Measurements from ENCODE around the gene POLR2F.

Gene POLR2F

DNA sequence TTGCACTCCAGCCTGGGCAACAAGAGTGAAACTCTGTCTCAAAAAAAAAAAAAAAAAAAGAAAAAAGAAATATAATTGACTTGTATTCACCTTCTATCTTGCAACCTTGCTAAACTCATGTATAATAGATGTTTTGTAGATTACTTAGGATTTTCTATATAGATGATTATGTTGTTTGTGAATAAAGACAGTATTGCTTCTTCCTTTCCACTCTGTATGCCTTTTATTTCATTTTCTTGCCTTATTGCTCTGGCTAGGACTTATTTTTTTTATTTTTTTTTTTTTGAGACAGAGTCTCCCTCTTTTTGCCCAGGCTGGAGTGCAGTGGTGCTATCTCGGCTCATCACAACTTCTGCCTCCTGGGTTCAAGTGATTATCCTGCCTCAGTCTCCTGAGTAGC, 60.6 kb downstream of the POLR2F start:
- no peaks in the 10 kb centered on the region for H3K9me3 ChIP-seq (ENCODE audit: control insufficient read depth, insufficient read depth, low read length)
- no peak overlapping the region for H3K27ac ChIP-seq (ENCODE audit: low read depth, low read length)
- no peak overlapping the region for H3K4me3 ChIP-seq (ENCODE audit: low read depth, low read length)
- H3K9ac ChIP-seq (ENCODE audit: low read depth, low read length): no peak overlapping the region
- no peaks in the 10 kb centered on the region for H3K4me1 ChIP-seq (ENCODE audit: control insufficient read depth, insufficient read depth, low read length)
- H3K27me3 ChIP-seq (ENCODE audit: control insufficient read depth, insufficient read depth, low read length): no peaks in the 10 kb centered on the region
- H3K36me3 ChIP-seq (ENCODE audit: control insufficient read depth, insufficient read depth, low read length): no peaks in the 10 kb centered on the region

DNA sequence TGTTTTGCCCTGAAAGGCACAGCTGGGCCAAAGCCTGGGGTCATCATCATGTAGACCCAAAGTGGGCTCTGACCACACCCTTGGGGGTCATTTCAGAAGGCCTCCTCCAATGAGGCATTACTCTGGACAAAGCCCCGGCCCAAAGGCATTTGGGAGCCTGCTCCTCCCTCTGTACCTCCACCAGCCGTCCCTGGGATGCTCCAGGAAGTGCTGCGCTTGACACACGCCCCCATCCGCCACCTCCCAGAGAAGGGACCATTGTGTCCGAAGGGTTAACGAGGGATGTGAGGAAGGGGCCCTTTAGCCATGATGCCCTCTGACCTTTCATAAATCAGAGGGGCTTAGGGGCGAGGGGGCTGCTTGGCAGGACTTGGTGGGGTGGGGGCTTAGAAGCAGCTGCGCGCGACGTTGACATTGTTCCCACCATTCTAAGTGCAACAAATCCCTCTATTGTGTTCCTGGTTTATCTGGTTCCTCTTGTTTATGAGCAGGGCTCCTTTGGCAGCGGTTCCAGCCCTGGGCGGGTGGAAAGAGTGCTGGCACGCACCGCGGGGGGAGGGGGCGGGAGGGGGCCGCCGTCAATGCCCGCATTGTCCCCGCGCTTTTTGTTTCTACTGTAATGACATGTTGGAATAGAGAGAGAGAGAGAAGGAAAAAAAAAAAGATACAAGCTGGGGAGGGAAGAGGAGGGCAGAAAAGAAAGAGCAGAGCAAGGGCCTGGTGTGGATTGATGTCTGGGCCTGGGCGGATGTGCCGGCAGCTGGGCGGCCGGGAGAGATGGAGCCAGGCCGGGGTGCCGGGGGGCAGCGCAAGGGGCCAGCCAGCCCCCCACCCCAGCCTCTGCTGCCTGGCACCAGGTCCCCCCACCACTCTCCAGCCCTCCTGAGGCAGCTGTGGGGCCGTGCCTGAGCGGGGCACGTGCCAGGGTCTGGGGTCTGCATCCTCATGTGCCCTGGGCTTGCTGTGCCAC, 63.0 kb downstream of the POLR2F start:
- Histone ChIP-seq H3K27ac (ENCODE audit: low read depth, low read length) (no peak overlapping the region), H3K36me3 (ENCODE audit: control insufficient read depth, insufficient read depth, low read length) (no peaks in the 10 kb centered on the region), H3K9ac (ENCODE audit: low read depth, low read length) (no peak overlapping the region), H3K9me3 (ENCODE audit: control insufficient read depth, insufficient read depth, low read length) (no peaks in the 10 kb centered on the region), H3K4me1 (ENCODE audit: control insufficient read depth, insufficient read depth, low read length) (no peaks in the 10 kb centered on the region), H3K27me3 (ENCODE audit: control insufficient read depth, insufficient read depth, low read length) (no peaks in the 10 kb centered on the region), H3K4me3 (ENCODE audit: low read depth, low read length) (no peak overlapping the region)

DNA sequence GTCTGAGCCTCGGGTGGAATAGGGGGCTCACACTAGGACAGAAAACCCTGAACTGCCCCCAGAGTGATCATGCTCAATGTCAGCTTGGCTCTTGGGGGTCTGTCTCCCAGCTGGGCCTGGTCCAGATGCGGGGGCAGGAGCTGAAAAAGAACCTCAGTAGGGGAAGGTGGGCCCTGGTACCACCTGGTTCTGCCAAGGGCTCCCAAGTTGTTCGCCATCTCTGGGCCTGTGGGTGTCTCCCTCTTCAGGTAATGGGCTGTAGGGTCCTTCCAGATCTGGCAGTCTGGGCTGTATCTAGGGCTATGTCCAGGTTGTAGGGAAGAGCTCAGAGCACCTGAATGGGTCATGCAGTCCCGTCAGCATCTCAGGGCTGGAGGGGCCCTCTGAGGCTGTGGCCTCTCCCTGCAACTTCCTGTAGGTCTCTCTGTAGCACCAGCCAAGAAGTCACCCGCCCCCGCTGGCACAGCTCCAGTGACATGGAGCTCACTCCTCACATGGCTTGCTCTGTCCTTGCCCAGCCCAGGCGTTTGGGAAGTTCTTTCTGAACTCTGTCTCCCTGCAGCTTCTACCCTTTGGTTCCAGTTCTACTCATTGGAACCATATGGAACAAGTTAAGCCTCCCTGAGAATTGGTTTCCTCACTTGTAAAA, 63.9 kb downstream of the POLR2F start:
- no peak overlapping the region for H3K4me3 ChIP-seq (ENCODE audit: low read depth, low read length)
- no peak overlapping the region for H3K27ac ChIP-seq (ENCODE audit: low read depth, low read length)
- no peak overlapping the region for H3K9ac ChIP-seq (ENCODE audit: low read depth, low read length)
- no peaks in the 10 kb centered on the region for H3K36me3 ChIP-seq (ENCODE audit: control insufficient read depth, insufficient read depth, low read length)
- H3K27me3 ChIP-seq (ENCODE audit: control insufficient read depth, insufficient read depth, low read length): no peaks in the 10 kb centered on the region
- no peaks in the 10 kb centered on the region for H3K4me1 ChIP-seq (ENCODE audit: control insufficient read depth, insufficient read depth, low read length)
- no peaks in the 10 kb centered on the region for H3K9me3 ChIP-seq (ENCODE audit: control insufficient read depth, insufficient read depth, low read length)

- Histone ChIP-seq H3K9me3 (ENCODE audit: control insufficient read depth, insufficient read depth, low read length) (no peaks in the 10 kb centered on the region), H3K27ac (ENCODE audit: low read depth, low read length) (no peak overlapping the region), H3K27me3 (ENCODE audit: control insufficient read depth, insufficient read depth, low read length) (no peaks in the 10 kb centered on the region), H3K9ac (ENCODE audit: low read depth, low read length) (no peak overlapping the region), H3K4me1 (ENCODE audit: control insufficient read depth, insufficient read depth, low read length) (no peaks in the 10 kb centered on the region), H3K4me3 (ENCODE audit: low read depth, low read length) (no peak overlapping the region), H3K36me3 (ENCODE audit: control insufficient read depth, insufficient read depth, low read length) (no peaks in the 10 kb centered on the region)
Observed at GRCh38 chr22:38017939-38018885, 64.7 kb downstream of the POLR2F start.

All from HUES48 (cell line).